Measurements from ENCODE around the gene LGALS3BP. TPM values are rescaled to one million over a fixed set of nuclear protein-coding genes. Genes with fewer than 3 reads are reported as not detected.

The LGALS3BP gene
- total RNA-seq, 1 donor from 2014 or later: 118 TPM

DNA sequence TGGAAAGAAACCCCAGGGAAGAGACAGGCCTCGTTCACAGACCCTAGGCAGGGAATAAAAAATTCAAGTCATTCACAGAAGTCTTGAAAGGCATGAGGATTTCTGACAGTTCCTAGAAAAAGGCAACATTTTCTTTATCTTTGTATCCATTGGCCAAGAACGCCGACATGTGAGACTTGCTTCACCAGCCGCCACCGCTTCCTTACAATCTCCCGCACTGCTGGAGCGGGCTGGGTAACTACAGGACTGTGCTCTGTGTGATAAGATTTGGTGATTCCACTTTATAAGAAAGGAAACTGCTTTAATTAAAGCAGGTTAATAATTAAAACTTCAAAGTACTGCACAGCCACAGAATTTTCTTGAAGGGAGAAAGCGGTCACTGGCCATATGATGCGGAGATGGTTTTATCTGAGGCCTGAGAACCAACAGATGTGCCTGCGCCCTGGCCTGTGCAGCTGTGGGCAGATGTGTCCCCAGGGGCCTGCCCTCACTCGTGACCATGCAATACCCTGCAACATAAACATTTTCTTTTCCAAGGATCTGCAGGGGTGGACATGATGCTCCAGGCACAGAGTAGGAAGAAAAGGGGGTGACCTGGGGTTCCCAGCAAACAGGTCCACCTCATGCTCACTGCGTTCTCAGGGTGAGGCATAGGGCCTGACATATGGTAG lies 13.0 kb upstream of the LGALS3BP start:
- Histone ChIP-seq H3K27me3 (ENCODE audit: control insufficient read depth, insufficient read depth, low read length) (no peaks in the 10 kb centered on the region), H3K4me3 (ENCODE audit: low read depth, low read length) (no peak overlapping the region), H3K36me3 (ENCODE audit: control insufficient read depth, insufficient read depth, low read length) (peaks cover 23% of the 10 kb centered on the region)
- no peak for DNase-seq (ENCODE audit: low read depth)
- FAIRE-seq: no peak
- TF ChIP-seq, protein P1, sequence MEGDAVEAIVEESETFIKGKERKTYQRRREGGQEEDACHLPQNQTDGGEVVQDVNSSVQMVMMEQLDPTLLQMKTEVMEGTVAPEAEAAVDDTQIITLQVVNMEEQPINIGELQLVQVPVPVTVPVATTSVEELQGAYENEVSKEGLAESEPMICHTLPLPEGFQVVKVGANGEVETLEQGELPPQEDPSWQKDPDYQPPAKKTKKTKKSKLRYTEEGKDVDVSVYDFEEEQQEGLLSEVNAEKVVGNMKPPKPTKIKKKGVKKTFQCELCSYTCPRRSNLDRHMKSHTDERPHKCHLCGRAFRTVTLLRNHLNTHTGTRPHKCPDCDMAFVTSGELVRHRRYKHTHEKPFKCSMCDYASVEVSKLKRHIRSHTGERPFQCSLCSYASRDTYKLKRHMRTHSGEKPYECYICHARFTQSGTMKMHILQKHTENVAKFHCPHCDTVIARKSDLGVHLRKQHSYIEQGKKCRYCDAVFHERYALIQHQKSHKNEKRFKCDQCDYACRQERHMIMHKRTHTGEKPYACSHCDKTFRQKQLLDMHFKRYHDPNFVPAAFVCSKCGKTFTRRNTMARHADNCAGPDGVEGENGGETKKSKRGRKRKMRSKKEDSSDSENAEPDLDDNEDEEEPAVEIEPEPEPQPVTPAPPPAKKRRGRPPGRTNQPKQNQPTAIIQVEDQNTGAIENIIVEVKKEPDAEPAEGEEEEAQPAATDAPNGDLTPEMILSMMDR (IDR thresholded peaks at IDR 0.05; ENCODE audit: insufficient read depth, low read length, severe bottlenecking): no peak

DNA sequence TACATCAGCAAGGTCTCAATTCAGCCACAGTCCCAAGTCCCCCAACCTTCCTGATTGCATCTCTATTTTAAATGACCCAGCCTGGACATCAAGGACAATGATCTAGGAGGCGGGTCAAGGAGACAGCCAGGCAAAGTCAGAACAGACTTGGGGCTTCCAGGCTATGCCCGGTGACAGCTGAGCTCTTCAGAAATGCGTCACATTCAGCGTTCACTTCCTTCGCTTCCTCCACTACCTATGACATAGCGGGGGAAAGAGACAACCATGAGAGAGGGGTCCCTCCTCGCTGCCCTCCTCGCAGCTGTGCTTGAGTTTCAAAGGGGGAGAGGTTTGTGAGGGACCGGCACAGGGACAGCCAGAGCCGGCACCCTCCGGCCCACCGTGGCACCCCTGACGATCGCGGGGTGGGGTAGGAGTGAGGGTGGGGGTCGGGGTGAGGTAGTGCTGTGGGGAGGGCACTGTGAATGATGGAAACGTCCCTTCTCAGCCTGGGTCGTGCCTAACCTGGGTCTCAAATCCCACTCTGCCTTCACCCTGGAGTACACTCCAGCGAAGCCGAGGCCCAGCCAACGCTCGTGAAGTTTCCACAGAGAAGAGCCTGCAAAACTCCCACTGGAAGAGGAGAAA lies 12.3 kb upstream of the LGALS3BP start:
- H3K36me3 ChIP-seq (ENCODE audit: control insufficient read depth, insufficient read depth, low read length): peaks cover 22% of the 10 kb centered on the region
- TF ChIP-seq, protein P1 (IDR thresholded peaks at IDR 0.05; ENCODE audit: insufficient read depth, low read length, severe bottlenecking): no peak
- no peak overlapping the region for H3K4me3 ChIP-seq (ENCODE audit: low read depth, low read length)
- DNase-seq (ENCODE audit: low read depth): no peak
- H3K27me3 ChIP-seq (ENCODE audit: control insufficient read depth, insufficient read depth, low read length): no peaks in the 10 kb centered on the region
- FAIRE-seq: no peak

DNA sequence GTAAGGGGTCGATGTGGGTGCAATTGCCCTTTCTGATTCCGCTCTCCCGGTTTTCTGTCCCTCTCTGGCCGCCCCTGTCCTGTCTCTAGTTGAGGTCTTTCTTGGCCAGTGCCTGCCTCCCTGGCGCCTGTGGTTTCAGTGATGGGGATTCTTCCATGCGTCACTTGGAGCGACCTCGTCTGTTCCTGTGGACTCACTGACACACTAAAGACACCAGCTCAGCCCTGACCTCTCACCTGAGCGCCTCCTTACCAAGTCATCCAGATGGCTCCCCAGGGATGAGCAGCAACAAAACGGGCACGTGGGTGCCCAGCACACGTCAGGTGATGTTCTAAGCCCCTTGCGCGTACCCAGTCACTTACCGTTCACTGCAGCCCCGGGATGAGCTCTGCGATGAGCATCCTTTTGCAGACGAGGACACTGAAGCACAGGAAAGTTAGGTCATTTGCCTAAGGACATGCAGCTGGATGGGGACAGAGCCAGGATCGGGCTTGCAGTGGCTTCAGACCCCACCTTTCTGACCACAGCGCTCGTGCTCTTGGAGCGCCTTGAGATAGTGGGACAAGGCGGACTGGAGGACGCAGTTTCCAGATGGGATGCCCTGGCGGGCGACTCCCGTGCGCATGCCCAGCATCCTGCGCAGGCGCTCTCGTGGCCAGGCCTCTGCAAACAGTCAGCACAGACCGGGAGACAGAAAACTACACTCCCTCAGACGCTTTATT lies 11.5 kb upstream of the LGALS3BP start:
- TF ChIP-seq, protein P1 (IDR thresholded peaks at IDR 0.05; ENCODE audit: insufficient read depth, low read length, severe bottlenecking): no peak
- H3K36me3 ChIP-seq (ENCODE audit: control insufficient read depth, insufficient read depth, low read length): peaks cover 15% of the 10 kb centered on the region
- no peak for FAIRE-seq

DNA sequence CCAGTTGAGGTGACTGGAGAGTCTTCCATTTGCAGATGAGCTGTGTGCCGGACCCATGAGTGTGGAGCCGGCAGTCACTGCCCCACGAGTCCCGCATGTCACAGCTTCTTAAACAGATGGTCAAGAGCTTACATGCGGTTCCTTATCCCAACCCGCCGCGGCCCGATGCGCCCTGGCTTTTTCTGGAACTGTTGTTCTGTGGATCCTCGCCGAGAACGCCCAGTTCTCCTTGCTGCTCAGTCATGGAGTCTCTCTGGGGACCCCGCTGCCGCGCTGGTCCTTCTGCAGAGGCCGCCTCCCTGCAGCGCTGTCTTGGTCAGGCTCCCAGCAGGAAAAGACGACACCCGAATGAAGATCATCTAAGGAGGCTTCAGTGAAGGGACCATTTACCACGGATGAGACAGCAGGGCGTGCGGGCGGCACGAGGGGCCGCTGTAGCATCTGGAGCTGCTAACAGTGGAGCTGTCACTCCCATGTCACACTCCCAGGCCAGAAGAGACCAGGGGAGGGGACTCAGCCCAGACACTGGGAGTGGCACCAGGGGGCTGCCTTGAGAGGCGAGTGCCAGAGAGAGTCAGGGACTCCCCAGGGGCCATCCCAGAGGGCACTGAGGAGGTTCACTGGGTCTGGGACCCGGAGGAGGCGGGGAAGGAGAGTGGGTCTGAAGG lies 10.8 kb upstream of the LGALS3BP start:
- Histone ChIP-seq H3K36me3 (ENCODE audit: control insufficient read depth, insufficient read depth, low read length) (peaks cover 15% of the 10 kb centered on the region), H3K4me3 (ENCODE audit: low read depth, low read length) (no peak overlapping the region), H3K27me3 (ENCODE audit: control insufficient read depth, insufficient read depth, low read length) (no peaks in the 10 kb centered on the region)
- DNase-seq (ENCODE audit: low read depth) (no peak), FAIRE-seq (no peak)
- TF ChIP-seq, protein P1 (IDR thresholded peaks at IDR 0.05; ENCODE audit: insufficient read depth, low read length, severe bottlenecking): no peak

More for the DNA sequence above, 11.5 kb upstream of the LGALS3BP start:
- DNase-seq (ENCODE audit: low read depth): no peak
- no peak overlapping the region for H3K4me3 ChIP-seq (ENCODE audit: low read depth, low read length)
- no peaks in the 10 kb centered on the region for H3K27me3 ChIP-seq (ENCODE audit: control insufficient read depth, insufficient read depth, low read length)

DNA sequence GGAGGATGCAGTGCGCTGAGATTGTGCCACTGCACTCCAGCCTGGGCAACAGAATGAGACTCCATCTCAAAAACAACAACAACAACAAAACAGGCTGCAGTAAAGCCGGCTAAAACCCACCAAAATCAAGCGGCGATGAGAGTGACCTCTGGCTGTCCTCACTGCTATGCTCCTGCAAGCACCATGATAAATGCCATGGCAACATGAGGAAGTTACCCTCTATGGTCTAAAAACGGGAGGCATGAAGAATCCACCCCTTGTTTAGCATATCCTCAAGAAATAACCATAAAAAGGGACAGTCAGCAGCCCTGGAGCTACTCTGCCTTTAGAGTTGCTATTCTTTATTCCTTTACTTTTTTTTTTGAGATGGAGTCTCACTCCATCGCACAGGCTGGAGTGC lies 8.4 kb upstream of the LGALS3BP start:
- Histone ChIP-seq H3K27me3 (ENCODE audit: control insufficient read depth, insufficient read depth, low read length) (no peaks in the 10 kb centered on the region), H3K4me3 (ENCODE audit: low read depth, low read length) (no peak overlapping the region), H3K36me3 (ENCODE audit: control insufficient read depth, insufficient read depth, low read length) (peaks cover 5% of the 10 kb centered on the region)
- DNase-seq (ENCODE audit: low read depth) (no peak), FAIRE-seq (no peak)
- TF ChIP-seq, protein P1 (IDR thresholded peaks at IDR 0.05; ENCODE audit: insufficient read depth, low read length, severe bottlenecking): no peak

Measured in bronchial epithelial cell (primary cell).